ENCODE results near the gene TMEM18.

DNA sequence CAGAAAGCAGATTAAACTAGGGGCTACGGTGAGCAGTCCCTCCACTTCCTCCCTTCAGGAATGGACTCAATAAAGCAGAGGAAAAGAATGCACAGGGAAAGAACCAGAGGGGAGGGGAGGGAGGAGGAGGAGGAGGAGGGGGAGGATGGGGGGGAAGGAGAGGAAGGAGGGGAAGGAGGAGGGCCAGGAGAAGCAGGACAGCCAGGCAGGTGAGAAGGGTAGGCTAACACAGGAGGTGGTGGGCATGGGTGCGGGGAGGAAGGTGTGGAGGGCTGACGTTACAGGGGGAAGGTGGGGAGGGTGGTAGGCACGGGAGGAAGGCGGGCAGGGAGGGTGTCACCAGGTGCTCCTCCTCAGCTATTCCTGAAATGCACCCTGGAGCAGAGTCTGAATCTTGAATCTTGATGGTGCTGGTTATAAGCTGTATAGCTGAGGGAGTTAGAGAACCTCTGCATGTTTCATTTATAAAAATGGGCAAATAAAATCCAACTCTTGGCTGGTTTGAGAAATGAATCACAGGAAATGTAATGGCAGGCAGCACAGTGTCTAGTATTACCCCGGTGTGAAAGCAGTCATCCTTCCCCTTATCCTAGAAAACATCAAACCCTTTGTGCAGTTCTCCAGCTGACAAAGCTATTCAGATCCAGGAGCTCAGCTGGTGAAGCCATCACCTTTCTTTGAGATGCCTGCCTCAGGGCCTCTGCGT, 3.4 kb downstream of the TMEM18 start:
- TF ChIP-seq EZH2 (IDR thresholded peaks at IDR 0.05; ENCODE audit: insufficient read depth, poor library complexity, severe bottlenecking) (no peak), EZH2phosphoT487 (IDR thresholded peaks at IDR 0.05; ENCODE audit: insufficient read depth, low read depth) (no peak)
